HG03103 (cell line): Measurements from ENCODE around the gene AIPL1.

Experiments
- ATAC-seq: cut with Tn5 transposase; IDR thresholded peaks from one replicate; pipeline ENCODE4 v1.9.1; 2021; ENCODE audit warnings: low read depth; ENCODE audit not compliant: unreplicated experiment

Gene AIPL1

GRCh38 chr17:6450926-6451832 is 16.3 kb upstream of the AIPL1 start:
- no peak for ATAC-seq

- ATAC-seq, result no peak
Observed at GRCh38 chr17:6449307-6449706, 14.4 kb upstream of the AIPL1 start.

- no peak for ATAC-seq
Observed at GRCh38 chr17:6448473-6448872, 13.6 kb upstream of the AIPL1 start.

- no peak for ATAC-seq
Observed at GRCh38 chr17:6446516-6447100, 11.7 kb upstream of the AIPL1 start.

- ATAC-seq, result no peak
Observed at GRCh38 chr17:6444571-6445335, 9.8 kb upstream of the AIPL1 start.

- peak; percentile 83 for ATAC-seq
Observed at GRCh38 chr17:6443692-6444570, 9.0 kb upstream of the AIPL1 start, which contains the start of gene PIMREG. Gene PIMREG, plus strand, starts transcription at chr17:6444455. Its CDS starts 656 bp downstream, at chr17:6445111.

GRCh38 chr17:6442775-6443174 is 7.9 kb upstream of the AIPL1 start:
- no peak for ATAC-seq

GRCh38 chr17:6439951-6440350 is 5.0 kb upstream of the AIPL1 start:
- no peak for ATAC-seq

- ATAC-seq, result no peak
Observed at GRCh38 chr17:6437956-6438355, 3.0 kb upstream of the AIPL1 start.

GRCh38 chr17:6437466-6437865 is 2.5 kb upstream of the AIPL1 start:
- ATAC-seq, result no peak

- ATAC-seq, result no peak
Observed at GRCh38 chr17:6435968-6436367, 1.0 kb upstream of the AIPL1 start.

- ATAC-seq, result no peak
Observed at GRCh38 chr17:6430769-6431168, 4.2 kb downstream of the AIPL1 start.

- no peak for ATAC-seq
Observed at GRCh38 chr17:6429266-6429665, 5.7 kb downstream of the AIPL1 start.

GRCh38 chr17:6428207-6428965 is 6.5 kb downstream of the AIPL1 start:
- no peak for ATAC-seq

- no peak for ATAC-seq
Observed at GRCh38 chr17:6427279-6427781, 7.6 kb downstream of the AIPL1 start.

GRCh38 chr17:6426356-6427101 is 8.4 kb downstream of the AIPL1 start:
- no peak for ATAC-seq

GRCh38 chr17:6425407-6425806 is 9.5 kb downstream of the AIPL1 start:
- no peak for ATAC-seq

- no peak for ATAC-seq
Observed at GRCh38 chr17:6423931-6424330, 11.0 kb downstream of the AIPL1 start.
